Uterus (tissue), 2 donors: ENCODE data around the gene PPFIA4.

Source experiments
- CTCF ChIP-seq, 4 experiments: fragments of 200-600 bp in 2 of 4; fragments of 450-650 bp in 2 of 4; sonication (generic) in 2 of 4; IDR thresholded peaks; one replicate each; pipeline ENCODE4 v1.5.1; 2016 to 2019; ENCODE audit warnings: antibody characterized with exemption in 4 of 4, mild to moderate bottlenecking in 2 of 4, moderate library complexity in 1 of 4
- POLR2A ChIP-seq, 2 donors: fragments of 450-650 bp; IDR thresholded peaks; one replicate each; pipeline ENCODE4 v1.6.1; 2016; ENCODE audit warnings: antibody characterized with exemption in 2 of 2, mild to moderate bottlenecking in 1 of 2, moderate library complexity in 1 of 2

GRCh38 chr1:203085528-203086406 lies 59.5 kb downstream of the PPFIA4 start, which contains the start of gene MYOG:
- TF ChIP-seq CTCF (IDR thresholded peaks at IDR 0.05) (no peak), POLR2A (IDR thresholded peaks at IDR 0.05) (no peak)
